ENCODE data around the gene CLBA1.
"Not testable (repeated sequence)": the region's sequence is repeated elsewhere in the genome, so short reads cannot be mapped to it uniquely, and the experiment has no call there.

Gene CLBA1

GRCh38 chr14:105022276-105022670 lies 36.7 kb downstream of the CLBA1 start:
- DNase-seq (ENCODE audit: extremely low read depth in 1 of 2, low read depth in 1 of 2), result no peak

- DNase-seq (ENCODE audit: extremely low read depth in 1 of 2, low read depth in 1 of 2), result no peak
Measured at GRCh38 chr14:105023144-105023543, 37.6 kb downstream of the CLBA1 start.

- DNase-seq (ENCODE audit: extremely low read depth in 1 of 2, low read depth in 1 of 2), result no peak
Measured at GRCh38 chr14:105023791-105024480, 38.3 kb downstream of the CLBA1 start.

GRCh38 chr14:105025429-105025828 lies 39.8 kb downstream of the CLBA1 start:
- DNase-seq (ENCODE audit: extremely low read depth in 1 of 2, low read depth in 1 of 2), result no peak

GRCh38 chr14:105026033-105026785 lies 40.6 kb downstream of the CLBA1 start:
- no peak for DNase-seq (ENCODE audit: extremely low read depth in 1 of 2, low read depth in 1 of 2)

GRCh38 chr14:105026802-105027563 lies 41.4 kb downstream of the CLBA1 start:
- no peak for DNase-seq (ENCODE audit: extremely low read depth in 1 of 2, low read depth in 1 of 2)

- DNase-seq (ENCODE audit: extremely low read depth in 1 of 2, low read depth in 1 of 2), result not testable (repeated sequence)
Measured at GRCh38 chr14:105027718-105028117, 42.1 kb downstream of the CLBA1 start.

GRCh38 chr14:105028251-105028927 lies 42.8 kb downstream of the CLBA1 start:
- no peak for DNase-seq (ENCODE audit: extremely low read depth in 1 of 2, low read depth in 1 of 2)

- DNase-seq (ENCODE audit: extremely low read depth in 1 of 2, low read depth in 1 of 2), result no peak
Measured at GRCh38 chr14:105029402-105029801, 43.8 kb downstream of the CLBA1 start.

- DNase-seq (ENCODE audit: extremely low read depth in 1 of 2, low read depth in 1 of 2), result no peak
Measured at GRCh38 chr14:105030194-105030593, 44.6 kb downstream of the CLBA1 start.

GRCh38 chr14:105030836-105031396 lies 45.3 kb downstream of the CLBA1 start:
- no peak for DNase-seq (ENCODE audit: extremely low read depth in 1 of 2, low read depth in 1 of 2)

GRCh38 chr14:105032451-105032901 lies 46.9 kb downstream of the CLBA1 start:
- not testable (repeated sequence) for DNase-seq (ENCODE audit: extremely low read depth in 1 of 2, low read depth in 1 of 2)

GRCh38 chr14:105033412-105033900 lies 47.9 kb downstream of the CLBA1 start:
- DNase-seq (ENCODE audit: extremely low read depth in 1 of 2, low read depth in 1 of 2), result not testable (repeated sequence)

- DNase-seq (ENCODE audit: extremely low read depth in 1 of 2, low read depth in 1 of 2), result no peak
Measured at GRCh38 chr14:105034315-105035039, 48.9 kb downstream of the CLBA1 start.

- DNase-seq (ENCODE audit: extremely low read depth in 1 of 2, low read depth in 1 of 2), result not testable (repeated sequence)
Measured at GRCh38 chr14:105035616-105036015, 50.0 kb downstream of the CLBA1 start.

- no peak for DNase-seq (ENCODE audit: extremely low read depth in 1 of 2, low read depth in 1 of 2)
Measured at GRCh38 chr14:105039458-105040205, 54.0 kb downstream of the CLBA1 start.

- no peak for DNase-seq (ENCODE audit: extremely low read depth in 1 of 2, low read depth in 1 of 2)
Measured at GRCh38 chr14:105041841-105042765, 56.5 kb downstream of the CLBA1 start.

- DNase-seq (ENCODE audit: extremely low read depth in 1 of 2, low read depth in 1 of 2), result no peak
Measured at GRCh38 chr14:105042813-105043212, 57.2 kb downstream of the CLBA1 start.
